Neural cell (in vitro differentiated cells): ENCODE results near the gene MEA1. TPM values are rescaled to one million over a fixed set of nuclear protein-coding genes. Genes with fewer than 3 reads are reported as not detected.

Experiments used
- H2AFZ ChIP-seq: fragments of 200-600, 300-800 bp; sonication (generic), shearing (Covaris generic); 2 replicates; pipeline ENCODE4 v1.6.0; 2014; ENCODE audit warnings: low read depth, mild to moderate bottlenecking, antibody characterized with exemption, low read length, moderate library complexity
- H3F3A ChIP-seq: fragments of 200-600 bp; shearing (Covaris generic); 2 replicates; pipeline ENCODE4 v1.6.1; 2016; ENCODE audit warnings: mild to moderate bottlenecking, moderate library complexity, mixed read lengths, antibody characterized with exemption, low read length; ENCODE audit not compliant: insufficient read depth, poor library complexity, severe bottlenecking
- H3K27ac ChIP-seq: fragments of 200-600, 300-800 bp; sonication (generic), shearing (Covaris generic); 2 replicates; pipeline ENCODE4 v1.5.1; 2014; ENCODE audit warnings: mild to moderate bottlenecking, low read length, moderate library complexity
- H3K27me3 ChIP-seq: fragments of 300-800, 200-600 bp; sonication (generic), shearing (Covaris generic); 2 replicates; pipeline ENCODE4 v1.6.0; 2014; ENCODE audit warnings: mild to moderate bottlenecking, low read depth, low read length, moderate library complexity; ENCODE audit not compliant: insufficient read depth
- H3K36me3 ChIP-seq: fragments of 300-800, 200-600 bp; sonication (generic), shearing (Covaris generic); 2 replicates; pipeline ENCODE4 v1.5.1; 2014; ENCODE audit warnings: mild to moderate bottlenecking, antibody characterized with exemption, low read length, moderate library complexity; ENCODE audit not compliant: insufficient read depth
- H3K4me2 ChIP-seq: fragments of 300-800, 200-600 bp; sonication (generic), shearing (Covaris generic); 2 replicates; pipeline ENCODE4 v1.6.0; 2014; ENCODE audit warnings: mild to moderate bottlenecking, low read length
- H3K4me3 ChIP-seq: fragments of 300-800, 200-600 bp; sonication (generic), shearing (Covaris generic); 2 replicates; pipeline ENCODE4 v1.5.1; 2014; ENCODE audit warnings: mild to moderate bottlenecking, low read length, moderate library complexity
- H3K79me2 ChIP-seq: fragments of 200-600 bp; shearing (Covaris generic); replicated peaks from 2 replicates; pipeline ENCODE4 v1.6.0; 2014; ENCODE audit warnings: mild to moderate bottlenecking, low read length, moderate library complexity; ENCODE audit not compliant: insufficient read depth
- H3K9ac ChIP-seq: fragments of 300-800, 200-600 bp; sonication (generic), shearing (Covaris generic); 2 replicates; pipeline ENCODE4 v1.6.1; 2016; ENCODE audit warnings: mild to moderate bottlenecking, low read length, mixed read lengths
- H3K9me2 ChIP-seq: fragments of 200-600 bp; shearing (Covaris generic); 2 replicates; pipeline ENCODE4 v1.6.1; 2016; ENCODE audit warnings: mild to moderate bottlenecking, low read length, mixed read lengths; ENCODE audit not compliant: insufficient read depth
- H3K9me3 ChIP-seq: fragments of 200-600, 300-800 bp; sonication (generic), shearing (Covaris generic); 2 replicates; pipeline ENCODE4 v1.6.1; 2016; ENCODE audit warnings: mild to moderate bottlenecking, mixed run types, low read length, moderate library complexity, mixed read lengths
- H4K20me1 ChIP-seq: fragments of 200-600 bp; shearing (Covaris generic); 2 replicates; pipeline ENCODE4 v1.6.1; 2016; ENCODE audit warnings: mild to moderate bottlenecking, mixed run types; ENCODE audit not compliant: insufficient read depth
- EP300 ChIP-seq: fragments of 450-650 bp; conservative IDR thresholded peaks from 2 replicates; pipeline ENCODE4 v1.6.1; 2014; ENCODE audit warnings: antibody characterized with exemption, mild to moderate bottlenecking, moderate library complexity; ENCODE audit not compliant: poor library complexity, severe bottlenecking
- EZH2 ChIP-seq: fragments of 200-600, 300-800 bp; shearing (Covaris generic), sonication (generic); IDR thresholded peaks from 2 replicates; pipeline ENCODE4 v1.6.1; 2014; ENCODE audit warnings: antibody characterized with exemption, low read length, borderline replicate concordance, mild to moderate bottlenecking; ENCODE audit not compliant: insufficient read depth, poor library complexity, severe bottlenecking
- MXI1 ChIP-seq: fragments of 450-650 bp; conservative IDR thresholded peaks from 2 replicates; pipeline ENCODE4 v1.6.1; 2014; ENCODE audit warnings: antibody characterized with exemption, mild to moderate bottlenecking; ENCODE audit not compliant: poor library complexity, severe bottlenecking
- POLR2AphosphoS5 ChIP-seq: IDR thresholded peaks from 2 replicates; pipeline ENCODE4 v1.6.1; 2012
- RAD21 ChIP-seq: fragments of 450-650 bp; conservative IDR thresholded peaks from 2 replicates; pipeline ENCODE4 v1.6.1; 2014; ENCODE audit warnings: antibody characterized with exemption, mild to moderate bottlenecking, moderate library complexity
- REST ChIP-seq: IDR thresholded peaks from 2 replicates; pipeline ENCODE4 v1.6.1; 2012; ENCODE audit warnings: borderline replicate concordance
- SMC3 ChIP-seq: fragments of 450-650 bp; conservative IDR thresholded peaks from 2 replicates; pipeline ENCODE4 v1.6.1; 2014; ENCODE audit warnings: antibody characterized with exemption, mild to moderate bottlenecking, moderate library complexity; ENCODE audit not compliant: poor library complexity
- TAF1 ChIP-seq: IDR thresholded peaks from 2 replicates; pipeline ENCODE4 v1.6.1; 2012; ENCODE audit warnings: low read depth
- polyA plus RNA-seq: library from polyadenylated mRNA; depleted of rRNA; stranded (reverse); fragments of >200 nt; gene quantifications from 2 replicates; pipeline ENCODE4 v1.2.3, GENCODE V29; 2014
- TF ChIP-seq, protein P1 (sequence below): fragments of 450-650 bp; IDR thresholded peaks from 2 replicates; pipeline ENCODE4 v1.5.1; 2014; ENCODE audit warnings: antibody characterized with exemption, mild to moderate bottlenecking, moderate library complexity; ENCODE audit not compliant: poor library complexity, severe bottlenecking

Gene MEA1
- polyA plus RNA-seq, 1 donor from 2014 or later: 119 TPM

DNA sequence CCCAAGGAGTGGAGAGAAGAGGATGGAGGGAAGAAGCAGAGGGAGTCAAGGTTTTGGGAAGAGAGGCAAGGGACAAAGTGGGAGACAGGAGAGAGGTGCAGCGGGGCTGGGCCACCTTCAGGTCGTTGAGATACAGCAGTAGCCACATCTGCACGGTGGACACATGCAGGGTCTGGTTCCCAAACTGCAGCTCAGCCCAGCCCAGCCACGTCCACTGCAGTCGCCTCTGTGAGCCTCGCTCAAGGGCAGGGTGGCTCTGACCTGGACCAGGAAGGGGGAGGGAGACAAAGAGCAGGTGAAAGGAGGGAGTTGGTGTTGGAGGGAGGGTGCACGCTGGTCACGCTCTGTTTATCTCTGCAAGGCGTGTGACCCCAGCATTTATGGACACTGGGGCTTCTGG lies 25.0 kb upstream of the MEA1 start:
- no peak overlapping the region for H3K27ac ChIP-seq
- H3K4me3 ChIP-seq: no peak overlapping the region
- H2AFZ ChIP-seq: no peak overlapping the region
- H3K27me3 ChIP-seq: no peaks in the 10 kb centered on the region
- H3K79me2 ChIP-seq: no peaks in the 10 kb centered on the region
- no peak overlapping the region for H3K4me2 ChIP-seq
- no peaks in the 10 kb centered on the region for H3K9me3 ChIP-seq
- no peaks in the 10 kb centered on the region for H3K9me2 ChIP-seq
- TF ChIP-seq EZH2 (no peak), RAD21 (no peak), POLR2AphosphoS5 (no peak), SMC3 (no peak), TAF1 (no peak), EP300 (no peak), REST (no peak), MXI1 (no peak)
- TF ChIP-seq, protein P1, sequence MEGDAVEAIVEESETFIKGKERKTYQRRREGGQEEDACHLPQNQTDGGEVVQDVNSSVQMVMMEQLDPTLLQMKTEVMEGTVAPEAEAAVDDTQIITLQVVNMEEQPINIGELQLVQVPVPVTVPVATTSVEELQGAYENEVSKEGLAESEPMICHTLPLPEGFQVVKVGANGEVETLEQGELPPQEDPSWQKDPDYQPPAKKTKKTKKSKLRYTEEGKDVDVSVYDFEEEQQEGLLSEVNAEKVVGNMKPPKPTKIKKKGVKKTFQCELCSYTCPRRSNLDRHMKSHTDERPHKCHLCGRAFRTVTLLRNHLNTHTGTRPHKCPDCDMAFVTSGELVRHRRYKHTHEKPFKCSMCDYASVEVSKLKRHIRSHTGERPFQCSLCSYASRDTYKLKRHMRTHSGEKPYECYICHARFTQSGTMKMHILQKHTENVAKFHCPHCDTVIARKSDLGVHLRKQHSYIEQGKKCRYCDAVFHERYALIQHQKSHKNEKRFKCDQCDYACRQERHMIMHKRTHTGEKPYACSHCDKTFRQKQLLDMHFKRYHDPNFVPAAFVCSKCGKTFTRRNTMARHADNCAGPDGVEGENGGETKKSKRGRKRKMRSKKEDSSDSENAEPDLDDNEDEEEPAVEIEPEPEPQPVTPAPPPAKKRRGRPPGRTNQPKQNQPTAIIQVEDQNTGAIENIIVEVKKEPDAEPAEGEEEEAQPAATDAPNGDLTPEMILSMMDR: no peak
- H3F3A ChIP-seq: no peaks in the 10 kb centered on the region
- H3K9ac ChIP-seq: no peak overlapping the region
- no peaks in the 10 kb centered on the region for H3K36me3 ChIP-seq
- no peaks in the 10 kb centered on the region for H4K20me1 ChIP-seq

GRCh38 chr6:43037706-43038105 lies 24.0 kb upstream of the MEA1 start:
- Histone ChIP-seq H3K9ac (no peak overlapping the region), H3F3A (no peaks in the 10 kb centered on the region), H3K36me3 (no peaks in the 10 kb centered on the region), H3K9me2 (no peaks in the 10 kb centered on the region), H4K20me1 (no peaks in the 10 kb centered on the region), H3K27me3 (no peaks in the 10 kb centered on the region), H2AFZ (no peak overlapping the region), H3K4me2 (no peak overlapping the region), H3K79me2 (no peaks in the 10 kb centered on the region), H3K9me3 (no peaks in the 10 kb centered on the region), H3K27ac (no peak overlapping the region), H3K4me3 (no peak overlapping the region)
- TF ChIP-seq POLR2AphosphoS5: no peak
- TF ChIP-seq, protein P1: no peak
- TF ChIP-seq TAF1: no peak
- no peak for TF ChIP-seq REST
- TF ChIP-seq EZH2: no peak
- TF ChIP-seq RAD21: no peak
- TF ChIP-seq SMC3: no peak
- no peak for TF ChIP-seq MXI1
- no peak for TF ChIP-seq EP300
